Left cardiac atrium (tissue), 4 donors: ENCODE measurements around the gene ATG7. TPM values are rescaled to one million over a fixed set of nuclear protein-coding genes. Genes with fewer than 3 reads are reported as not detected.
"Not testable (repeated sequence)": the region's sequence is repeated elsewhere in the genome, so short reads cannot be mapped to it uniquely, and the experiment has no call there.

Source experiments
- ATAC-seq, 2 donors: fragments of 200-7000 bp; cut with Tn5 transposase; one replicate each; pipeline ENCODE4 v1.9.1; 2020; ENCODE audit warnings: mild to moderate bottlenecking in 2 of 2, moderate library complexity in 2 of 2
- DNase-seq: peaks from one replicate; pipeline ENCODE4 v3.0.0-alpha.2; 2020
- intact Hi-C, 2 donors: fragments of 100-400 bp; cut with DNase I; formaldehyde crosslinking; loops; one replicate each; pipeline versions ENCODE4 v1.14.1 to v1.15.1; 2022 to 2023
- total RNA-seq, 2 donors: library from RNA; stranded (reverse); fragmentation: NEBNext Ultra II Directional; extraction: Animal tissue kit (Norgen Biotek cat#: 25700); gene quantifications; one replicate each; pipeline ENCODE4 v1.2.1, GENCODE V29; 2021
- donor health status: DM: no; HTN: yes; CAD: no.
- donor health status: DM: no; HTN: yes; CAD: no; lungs with severe emphysema.
- donor health status: DM: yes; HTN: yes; CAD: no.
- donor health status: Dilated cardiomyopathy.

The ATG7 gene
- total RNA-seq, 2 donors from 2014 or later = 21.7 to 22.8 TPM

- peak; percentile 84 to 91 for ATAC-seq
- no peak for DNase-seq
- intact Hi-C loops = loop anchor here in 1 of 2 donors (5.0 to 10.0 kb wide), 2 partner anchors 41 to 179 kb away; partner anchors contain the start of gene VGLL4
These were observed 193.8 kb downstream of the ATG7 start for GRCh38 chr3:11465744-11466616.

- ATAC-seq (no peak), DNase-seq (no peak)
- intact Hi-C loops = loop anchor here in 1 of 2 donors (5.0 to 10.0 kb wide), 2 partner anchors 39 to 177 kb away; partner anchors contain the start of gene VGLL4
These were observed 195.7 kb downstream of the ATG7 start for GRCh38 chr3:11467875-11468274.

DNA sequence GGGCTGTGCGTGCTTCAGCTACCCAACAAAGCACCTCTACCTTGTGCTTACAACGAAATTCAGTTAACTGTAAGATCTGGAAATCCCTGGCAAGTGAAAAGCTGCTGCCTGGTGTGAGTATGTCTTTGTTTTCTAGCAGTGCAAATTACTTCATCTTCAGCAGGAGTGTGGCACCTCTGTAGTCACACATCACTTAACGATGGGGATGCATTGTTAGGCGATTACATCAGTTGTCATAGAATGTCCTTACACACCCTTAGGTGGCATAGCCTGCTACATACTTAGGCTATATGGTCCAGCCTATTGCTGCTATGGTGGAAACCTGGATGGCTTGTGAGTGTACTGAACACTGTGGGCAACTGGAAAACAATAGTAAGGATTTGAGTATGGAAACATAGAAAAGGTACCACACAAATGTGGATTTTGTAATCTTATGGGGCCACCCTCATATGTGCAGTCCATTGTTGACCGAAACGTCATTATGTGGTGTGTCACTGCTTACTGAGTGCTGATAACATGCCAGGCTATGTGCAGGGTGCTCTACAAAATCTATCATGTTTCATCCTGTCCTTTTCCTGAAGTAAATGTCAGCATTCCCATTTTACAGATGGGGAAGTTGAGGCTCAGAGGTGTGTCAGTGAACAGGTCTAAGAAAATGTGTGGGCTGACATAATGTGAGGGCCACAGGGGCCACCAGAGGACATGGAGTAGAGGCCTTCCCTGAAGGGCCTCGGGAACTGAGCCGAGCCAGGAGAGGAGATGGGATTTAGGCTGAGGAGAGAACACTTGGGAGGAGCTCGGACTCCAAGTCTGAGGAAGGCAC lies 198.0 kb downstream of the ATG7 start:
- no peak for DNase-seq
- ATAC-seq = no peak
- intact Hi-C loops = no loop called here

DNA sequence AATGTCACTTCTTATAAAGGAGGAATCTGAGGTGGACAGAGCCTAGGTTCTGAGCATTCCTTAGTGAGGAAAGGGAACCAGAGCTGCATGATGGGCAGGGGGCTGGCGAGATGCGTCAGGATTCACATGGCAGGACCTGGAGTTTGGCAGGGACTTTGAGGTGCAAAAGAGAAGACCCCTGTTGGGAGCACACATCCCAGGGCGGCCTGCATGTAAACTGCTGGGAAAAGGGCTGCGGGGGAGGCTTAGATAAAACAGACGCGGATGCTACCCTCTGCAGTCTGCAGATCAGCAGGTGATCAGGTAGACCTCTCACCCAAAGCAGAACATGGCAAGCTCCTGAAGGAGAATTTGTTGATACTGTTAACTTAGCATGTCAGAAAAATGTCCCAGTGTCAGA lies 203.1 kb downstream of the ATG7 start:
- ATAC-seq = no peak
- intact Hi-C loops = no loop called here
- no peak for DNase-seq

DNA sequence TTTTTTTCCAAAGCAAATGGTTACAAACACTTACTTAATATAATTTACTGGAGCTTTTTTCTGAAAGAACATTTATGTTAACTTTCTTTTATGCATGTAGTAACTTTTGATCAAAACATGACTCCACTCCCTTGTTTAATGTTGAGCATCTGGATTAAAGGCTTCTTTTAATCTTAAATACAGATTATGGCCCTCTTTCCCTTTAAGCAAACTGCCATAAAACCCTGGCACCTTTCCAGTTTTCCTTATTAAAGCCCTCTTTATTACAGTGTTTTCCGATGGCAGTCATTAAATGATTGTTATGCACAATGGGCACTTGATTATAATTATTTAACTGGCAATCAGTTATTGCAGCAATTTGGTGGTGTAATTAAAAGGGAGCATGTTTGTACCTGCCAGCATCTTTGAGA lies 204.5 kb downstream of the ATG7 start:
- DNase-seq (no peak), ATAC-seq (no peak)
- intact Hi-C loops = no loop called here

DNA sequence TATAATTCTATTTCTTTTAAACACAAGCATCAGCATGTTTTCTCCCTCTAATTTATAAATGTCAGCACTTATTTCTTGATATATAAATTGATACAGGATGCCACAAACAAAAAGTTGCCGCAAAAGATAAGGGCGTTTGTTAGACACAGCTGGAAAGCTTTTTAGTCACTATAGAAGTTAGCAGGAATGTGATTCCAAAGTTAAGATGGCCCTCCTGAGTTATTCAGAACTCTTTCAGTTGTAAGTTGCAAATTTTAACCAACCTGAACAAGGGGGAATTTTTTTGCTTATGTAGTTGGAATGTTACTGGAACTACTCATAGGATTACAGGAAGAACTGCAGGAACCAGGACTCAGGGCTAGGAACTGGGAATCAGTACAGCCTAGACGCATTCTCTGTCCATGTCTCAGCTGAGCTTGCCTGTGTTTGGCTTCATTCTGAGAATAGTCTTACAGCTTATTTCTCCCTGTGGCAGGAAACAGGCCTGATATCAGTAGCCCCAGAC lies 205.3 kb downstream of the ATG7 start:
- DNase-seq (no peak), ATAC-seq (peak; percentile 43 to 75)
- intact Hi-C loops = no loop called here

DNA sequence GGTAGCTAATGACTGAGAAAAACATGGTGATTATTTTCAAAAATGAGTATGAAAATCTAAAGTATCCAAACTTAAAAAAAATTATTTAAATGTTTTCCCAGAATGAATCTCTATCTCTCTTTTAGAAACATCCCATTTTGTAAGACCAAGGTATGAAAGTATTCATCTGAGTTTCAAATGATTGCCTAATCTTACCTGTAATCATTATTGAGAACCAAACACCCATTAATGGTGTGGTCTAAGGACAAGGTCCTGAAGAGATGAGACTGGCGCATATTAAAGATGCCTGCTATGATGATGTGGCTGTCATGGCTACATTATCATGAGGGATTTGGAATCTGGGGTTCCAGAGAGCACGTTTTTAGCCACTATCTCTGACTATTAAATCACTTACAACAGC lies 206.0 kb downstream of the ATG7 start:
- intact Hi-C loops = no loop called here
- DNase-seq (no peak), ATAC-seq (no peak)

- intact Hi-C loops = no loop called here
- DNase-seq (no peak), ATAC-seq (no peak)
These were observed 207.0 kb downstream of the ATG7 start for GRCh38 chr3:11479221-11479620.

- DNase-seq (no peak), ATAC-seq (peak in 1 of 2 donors; percentile 50)
- intact Hi-C loops = no loop called here
These were observed 208.6 kb downstream of the ATG7 start for GRCh38 chr3:11480663-11481298.

DNA sequence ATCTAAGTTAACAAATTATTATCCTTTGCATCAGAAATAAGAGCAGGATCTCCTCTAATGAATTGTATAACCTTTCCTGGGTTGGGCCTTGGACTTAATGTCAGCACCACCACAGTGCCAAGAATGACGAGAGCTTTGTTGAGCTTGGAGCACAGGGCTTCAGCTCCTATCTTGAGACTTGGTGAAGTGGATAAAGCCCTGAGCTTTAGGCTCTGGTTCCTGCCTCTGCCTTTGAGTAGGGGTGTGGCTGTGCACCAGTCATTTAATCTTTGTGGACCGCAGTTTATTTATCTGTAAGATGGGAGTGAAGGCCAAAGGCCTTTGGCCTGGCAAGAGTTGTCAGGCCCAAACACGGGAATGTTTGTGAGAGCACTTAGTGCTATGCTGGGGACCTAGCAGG lies 209.4 kb downstream of the ATG7 start:
- DNase-seq (peak; percentile 68), ATAC-seq (peak; percentile 76 to 91)
- intact Hi-C loops = no loop called here

DNA sequence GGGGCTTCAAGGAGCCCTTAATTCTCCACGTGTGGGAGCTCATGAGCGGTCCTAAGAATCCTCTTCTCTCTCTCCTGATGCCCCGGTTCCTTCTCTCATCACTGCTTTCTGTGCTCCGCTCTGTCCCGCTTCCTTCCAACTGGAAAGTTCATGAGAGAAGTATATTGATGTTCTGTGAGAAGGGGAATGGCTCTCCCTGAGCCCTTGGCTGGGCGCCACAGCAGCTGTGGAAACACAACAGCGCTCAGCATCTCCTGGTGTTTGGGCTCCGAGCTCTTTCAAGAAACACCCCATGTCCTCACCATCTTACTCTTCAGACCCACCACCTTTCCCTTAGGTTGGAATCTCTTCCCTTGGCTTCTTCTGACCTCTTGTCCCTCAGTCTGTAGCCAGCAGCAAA lies 209.8 kb downstream of the ATG7 start:
- ATAC-seq (peak; percentile 51 to 71), DNase-seq (peak; percentile 78)
- intact Hi-C loops = no loop called here

- ATAC-seq, intact Hi-C loops, DNase-seq: not testable (repeated sequence)
These were observed 216.2 kb downstream of the ATG7 start for GRCh38 chr3:11488356-11488755.

GRCh38 chr3:11494131-11494916 lies 222.1 kb downstream of the ATG7 start:
- intact Hi-C loops = no loop called here
- ATAC-seq (no peak), DNase-seq (no peak)

DNA sequence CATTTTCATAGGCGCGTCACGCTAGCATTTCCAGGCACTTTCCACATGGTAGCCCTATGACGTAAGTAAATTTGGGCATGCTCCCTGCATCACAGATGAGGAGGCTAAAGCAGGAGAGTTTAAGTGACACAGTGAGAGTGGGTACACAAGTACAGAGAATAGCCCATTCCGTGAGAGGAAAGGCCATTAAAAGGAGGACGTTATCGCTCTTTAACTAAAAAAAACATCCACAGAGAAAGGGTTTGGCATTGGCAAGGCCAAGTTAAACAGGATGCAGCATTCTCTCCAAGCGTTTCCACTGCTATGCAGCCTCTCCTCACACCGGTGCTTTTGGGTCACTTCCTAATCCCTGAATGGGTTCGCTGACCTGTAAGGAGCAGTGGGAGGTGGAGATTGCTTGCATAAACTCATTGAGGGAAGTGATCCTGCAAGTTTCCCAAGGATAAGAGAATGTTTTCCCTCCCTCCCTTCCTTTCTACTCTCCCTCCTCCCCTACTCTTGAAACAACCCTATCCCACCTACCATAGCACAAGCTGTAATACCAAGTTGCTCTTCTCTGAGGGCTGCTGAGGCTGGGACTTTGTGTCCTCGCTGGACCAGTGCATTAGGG lies 223.9 kb downstream of the ATG7 start:
- DNase-seq (peak; percentile 63), ATAC-seq (peak; percentile 64 to 77)
- intact Hi-C loops = no loop called here

GRCh38 chr3:11498177-11498576 lies 226.0 kb downstream of the ATG7 start:
- DNase-seq (no peak), ATAC-seq (peak in 1 of 2 donors; percentile 13)
- intact Hi-C loops = no loop called here

GRCh38 chr3:11498646-11499045 lies 226.4 kb downstream of the ATG7 start:
- intact Hi-C loops = no loop called here
- DNase-seq = peak; percentile 76
- ATAC-seq = peak; percentile 64 to 83

DNA sequence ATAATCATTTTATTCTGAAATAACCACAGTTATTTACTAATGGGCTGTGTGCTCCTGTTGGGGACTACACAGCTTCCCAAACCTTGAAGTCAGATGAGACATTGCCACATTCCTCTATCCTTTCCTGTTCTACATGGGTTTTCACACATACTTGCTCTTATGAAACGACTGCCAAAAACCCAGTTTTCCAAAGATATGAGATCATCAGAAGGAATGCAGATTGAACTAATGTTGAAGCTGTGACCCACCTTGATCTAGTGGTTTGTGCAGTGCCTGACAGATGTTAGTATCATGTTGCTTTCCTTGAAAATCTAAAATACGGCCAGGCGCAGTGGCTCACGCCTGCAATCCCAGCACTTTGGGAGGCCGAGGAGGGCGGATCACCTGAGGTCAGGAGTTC lies 226.9 kb downstream of the ATG7 start:
- ATAC-seq (peak; percentile 31 to 60), DNase-seq (no peak)
- intact Hi-C loops = no loop called here

- DNase-seq, intact Hi-C loops, ATAC-seq: not testable (repeated sequence)
These were observed 230.2 kb downstream of the ATG7 start for GRCh38 chr3:11502413-11502812.
